CD4-positive, alpha-beta memory T cell (primary cell): ENCODE data around the gene GPR161. TPM values are rescaled to one million over a fixed set of nuclear protein-coding genes. Genes with fewer than 3 reads are reported as not detected.

Source experiments
- CTCF ChIA-PET: fragments of 350-600 bp; sonication (Branson Sonifier 250); formaldehyde crosslinking; loops from one replicate; lab custom pipeline; 2021; ENCODE audit warnings: inconsistent platforms; ENCODE audit not compliant: partially characterized antibody; lab: Charles Lee
- POLR2A ChIA-PET: fragments of 350-600 bp; sonication (Branson Sonifier 250); formaldehyde crosslinking; loops from one replicate; lab custom pipeline; 2021; ENCODE audit not compliant: partially characterized antibody; lab: Charles Lee
- DNase-seq, 5 donors: peaks; one replicate each; pipeline versions ENCODE4 v3.0.0 to v3.0.0-alpha.2; 2020 to 2022; ENCODE audit warnings: mixed read lengths in 1 of 5
- H3K27ac ChIP-seq: one replicate; pipeline ENCODE4 v1.7.0; 2013; ENCODE audit warnings: low read depth, low read length
- H3K27me3 ChIP-seq: 2 replicates; pipeline ENCODE4 v1.7.0; 2013; ENCODE audit warnings: mild to moderate bottlenecking, low read length, moderate library complexity; ENCODE audit not compliant: insufficient read depth
- H3K36me3 ChIP-seq: 2 replicates; pipeline ENCODE4 v1.7.0; 2013; ENCODE audit warnings: mild to moderate bottlenecking, low read length, moderate library complexity; ENCODE audit not compliant: insufficient read depth
- H3K4me1 ChIP-seq: 2 replicates; pipeline ENCODE4 v1.7.0; 2013; ENCODE audit warnings: mild to moderate bottlenecking, low read length, moderate library complexity; ENCODE audit not compliant: insufficient read depth
- H3K4me3 ChIP-seq, 2 donors: one replicate each; pipeline ENCODE4 v1.7.0; 2013; ENCODE audit warnings: low read length in 2 of 2, mild to moderate bottlenecking in 1 of 2
- H3K9me3 ChIP-seq, 2 donors: one replicate each; pipeline ENCODE4 v1.7.0; 2013; ENCODE audit warnings: low read length in 2 of 2, control low read depth in 1 of 2; ENCODE audit not compliant: control insufficient read depth in 1 of 2
- H3K27ac Mint-ChIP-seq, 7 donors: one replicate each; pipeline ENCODE4 v1.8.0; 2020 to 2021; ENCODE audit warnings: mixed read lengths in 7 of 7, mild to moderate bottlenecking in 6 of 7, inconsistent platforms in 3 of 7, moderate library complexity in 3 of 7
- H3K27me3 Mint-ChIP-seq, 2 donors: one replicate each; pipeline ENCODE4 v1.8.0; 2020 to 2021; ENCODE audit warnings: mixed read lengths in 2 of 2
- H3K36me3 Mint-ChIP-seq, 2 donors: one replicate each; pipeline ENCODE4 v1.8.0; 2020 to 2021; ENCODE audit warnings: mixed read lengths in 2 of 2, inconsistent platforms in 1 of 2, mild to moderate bottlenecking in 1 of 2
- H3K4me1 Mint-ChIP-seq, 4 donors: one replicate each; pipeline ENCODE4 v1.8.0; 2020 to 2021; ENCODE audit warnings: mixed read lengths in 4 of 4, mild to moderate bottlenecking in 1 of 4
- H3K4me3 Mint-ChIP-seq, 8 donors: one replicate each; pipeline ENCODE4 v1.8.0; 2020 to 2021; ENCODE audit warnings: mixed read lengths in 8 of 8, mild to moderate bottlenecking in 7 of 8, moderate library complexity in 6 of 8, inconsistent platforms in 3 of 8
- H3K9me3 Mint-ChIP-seq, 8 donors: one replicate each; pipeline ENCODE4 v1.8.0; 2020 to 2021; ENCODE audit warnings: mixed read lengths in 8 of 8, mild to moderate bottlenecking in 5 of 8, inconsistent platforms in 3 of 8, moderate library complexity in 1 of 8
- intact Hi-C: fragments of 100-400 bp; cut with micrococcal nuclease; formaldehyde crosslinking; loops from one replicate; pipeline ENCODE4 v1.15.1; 2023
- polyA plus RNA-seq, 2 donors: library from polyadenylated mRNA; unstranded; fragments of 300-500 nt; fragmentation: Illumina TruSeq; gene quantifications; one replicate each; pipeline ENCODE4 v1.2.3, GENCODE V29; 2021
- total RNA-seq, 2 experiments: library from RNA; stranded (reverse); gene quantifications; one replicate each; pipeline ENCODE4 v1.2.3, GENCODE V29; 2021

GPR161 gene
- total and polyA plus RNA-seq, 4 experiments from 2014 or later, result 0.09 to 0.12 (median 0.10) TPM; not detected in 1

DNA sequence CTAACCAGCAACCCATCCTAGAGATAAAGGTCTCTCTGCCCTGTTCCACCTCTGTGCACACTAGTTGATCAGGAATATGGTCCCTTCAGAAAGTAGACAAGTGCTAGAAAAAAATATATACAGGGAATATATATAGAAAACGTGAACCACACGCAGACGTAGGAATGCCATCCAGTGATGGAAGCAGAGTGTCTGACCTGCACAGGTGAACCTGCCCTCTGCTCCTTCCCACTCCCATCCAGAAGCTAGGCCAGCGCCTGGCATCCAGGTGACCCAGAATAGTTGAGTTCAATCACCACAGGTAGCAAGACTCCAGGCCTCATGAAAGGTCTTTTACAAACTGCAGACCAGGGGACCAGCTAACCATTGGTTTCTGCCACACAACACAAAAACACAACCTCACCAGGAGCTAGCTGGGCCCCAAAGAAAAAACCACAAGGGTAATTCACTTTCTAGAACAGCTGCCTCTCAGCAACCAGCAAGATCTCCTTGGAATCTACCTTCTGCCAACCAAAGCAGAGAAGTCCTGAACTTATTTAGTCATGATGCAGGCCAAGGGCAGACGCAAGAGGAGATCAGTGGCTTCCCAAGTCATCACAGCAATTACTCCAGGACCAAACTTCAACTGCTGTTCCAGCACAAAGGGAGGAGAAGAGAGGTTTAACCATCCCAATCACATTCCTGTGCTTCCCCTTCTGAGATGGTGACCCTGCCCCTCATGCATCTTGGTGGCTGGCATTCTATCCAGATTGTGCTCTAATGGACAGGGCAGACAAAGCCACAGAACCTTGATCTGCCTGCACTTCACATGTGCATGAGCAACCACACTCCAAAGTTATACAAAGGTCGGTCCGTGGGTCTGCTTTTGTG lies 53.0 kb downstream of the GPR161 start:
- no peaks in the 10 kb centered on the region for H3K27me3 ChIP-seq
- Mint-ChIP-seq H3K36me3 (peaks cover 0 to 1% of the 10 kb centered on the region in 2 donors), H3K27ac (peak overlapping the region in 1 of 7 donors; percentile 51), H3K27me3 (no peaks in the 10 kb centered on the region), H3K9me3 (no peaks in the 10 kb centered on the region), H3K4me3 (no peak overlapping the region), H3K4me1 (peaks cover 0 to 6% (median 3%) of the 10 kb centered on the region in 4 donors)
- H3K27ac ChIP-seq, result no peak overlapping the region
- CTCF ChIA-PET, result interaction anchor here (0.7 to 5.1 kb wide), 19 partner anchors 9 to 1264 kb away, joined by 3 to 62 read pairs (median 7); partner anchors contain the start of gene DCAF6
- intact Hi-C loops, result loop anchor here (5.0 to 10.0 kb wide), 4 partner anchors 64 to 481 kb away; partner anchors contain the start of genes DCAF6 and MPC2
- no peak for DNase-seq
- no peaks in the 10 kb centered on the region for H3K9me3 ChIP-seq
- H3K4me3 ChIP-seq, result no peak overlapping the region
- no peaks in the 10 kb centered on the region for H3K36me3 ChIP-seq
- H3K4me1 ChIP-seq, result peaks cover 4% of the 10 kb centered on the region
- POLR2A ChIA-PET, result interaction anchor here (1.6 kb wide), 1 partner anchor 148 kb away, joined by 6 read pairs; the partner anchor contains the start of genes DCAF6 and MPC2

DNA sequence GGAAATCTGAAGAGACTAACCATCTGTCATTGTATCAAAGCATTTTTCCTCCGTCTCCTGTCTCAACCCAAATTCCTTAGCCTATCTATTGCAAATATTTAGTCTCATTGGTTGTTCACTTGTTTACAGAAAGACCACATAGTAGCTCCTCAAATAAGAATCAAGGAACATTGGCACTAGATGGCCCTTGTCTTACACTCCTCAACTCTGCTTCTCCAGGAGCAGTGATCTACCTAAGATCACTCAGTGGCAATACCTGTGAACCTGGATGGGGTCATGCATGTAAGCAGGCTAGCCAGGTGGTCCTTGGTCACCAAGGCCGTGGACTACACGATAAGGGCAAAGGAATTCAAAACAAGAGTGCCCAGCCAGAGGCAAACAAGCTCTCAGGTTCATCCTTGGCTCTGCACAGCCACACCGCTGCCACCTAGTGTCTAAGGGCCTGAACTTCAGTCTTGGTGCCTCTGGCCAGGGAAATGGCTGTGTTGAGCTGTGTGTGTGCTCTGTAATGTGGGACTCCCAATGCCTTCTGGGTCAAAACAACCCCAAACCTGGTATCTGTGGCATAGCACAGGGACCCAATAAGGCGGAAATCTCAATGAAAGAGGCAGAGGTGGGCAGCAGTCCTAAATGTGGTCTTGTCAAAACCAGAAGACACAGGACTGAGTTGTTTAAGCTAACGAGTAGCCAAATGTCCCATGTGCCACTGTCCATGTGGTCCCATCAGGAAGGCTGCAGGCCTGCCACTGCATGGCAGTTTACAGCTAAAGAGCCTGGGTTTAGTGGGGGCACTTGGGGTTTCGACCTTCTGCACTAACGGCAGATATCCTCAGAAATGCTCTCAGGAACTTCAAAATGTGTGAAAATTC lies 54.5 kb downstream of the GPR161 start:
- Mint-ChIP-seq H3K4me3 (no peak overlapping the region), H3K27ac (peak overlapping the region in 2 of 7 donors; percentile 30), H3K9me3 (no peaks in the 10 kb centered on the region), H3K4me1 (peaks cover 0 to 6% (median 3%) of the 10 kb centered on the region in 4 donors), H3K36me3 (peaks cover 0 to 6% of the 10 kb centered on the region in 2 donors), H3K27me3 (no peaks in the 10 kb centered on the region)
- Histone ChIP-seq H3K4me1 (peaks cover 4% of the 10 kb centered on the region), H3K27me3 (no peaks in the 10 kb centered on the region), H3K9me3 (no peaks in the 10 kb centered on the region), H3K36me3 (no peaks in the 10 kb centered on the region), H3K4me3 (no peak overlapping the region), H3K27ac (no peak overlapping the region)
- ChIA-PET CTCF (interaction anchor here (0.6 to 5.1 kb wide), 44 partner anchors 8 to 1593 kb away, joined by 3 to 62 read pairs (median 4); partner anchors contain the start of genes ADCY10 and DCAF6), POLR2A (interaction anchor here (1.6 kb wide), 1 partner anchor 146 kb away, joined by 6 read pairs; the partner anchor contains the start of genes DCAF6 and MPC2)
- intact Hi-C loops, result loop anchor here (1.0 to 10.0 kb wide), 5 partner anchors 65 to 480 kb away; partner anchors contain the start of genes DCAF6 and MPC2
- DNase-seq, result peak in 4 of 5 donors; percentile 40 to 55 (median 48)

DNA sequence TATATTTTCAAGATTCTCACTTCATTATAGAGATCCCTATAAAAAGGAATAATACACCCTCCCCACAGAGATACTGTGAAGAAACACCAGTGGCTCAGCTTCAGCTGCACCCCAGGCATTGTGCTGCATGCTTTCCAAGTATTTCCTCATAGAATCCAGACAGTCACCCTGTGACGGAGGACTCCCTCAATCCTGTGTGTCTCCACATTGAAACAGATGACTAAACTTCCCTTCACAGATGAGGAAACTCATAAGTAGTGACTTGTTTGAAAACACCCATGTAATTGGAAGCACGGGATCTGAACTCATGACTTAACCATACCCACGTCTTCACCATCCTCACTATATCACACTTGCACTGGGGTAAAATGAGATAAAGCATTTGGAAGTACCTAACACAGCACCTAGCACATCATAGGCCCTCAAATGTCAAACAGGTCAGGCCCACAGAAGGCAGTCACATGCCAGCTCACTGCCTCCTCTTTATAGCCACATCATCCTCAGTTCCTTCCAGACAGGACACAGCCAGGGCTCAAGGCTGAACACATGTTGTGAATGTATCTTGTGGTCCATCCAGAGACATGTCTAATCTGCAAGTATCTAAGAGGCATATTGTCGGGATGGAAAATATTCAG lies 55.2 kb downstream of the GPR161 start:
- peaks cover 7 to 13% of the 10 kb centered on the region in 2 donors for H3K36me3 Mint-ChIP-seq

DNA sequence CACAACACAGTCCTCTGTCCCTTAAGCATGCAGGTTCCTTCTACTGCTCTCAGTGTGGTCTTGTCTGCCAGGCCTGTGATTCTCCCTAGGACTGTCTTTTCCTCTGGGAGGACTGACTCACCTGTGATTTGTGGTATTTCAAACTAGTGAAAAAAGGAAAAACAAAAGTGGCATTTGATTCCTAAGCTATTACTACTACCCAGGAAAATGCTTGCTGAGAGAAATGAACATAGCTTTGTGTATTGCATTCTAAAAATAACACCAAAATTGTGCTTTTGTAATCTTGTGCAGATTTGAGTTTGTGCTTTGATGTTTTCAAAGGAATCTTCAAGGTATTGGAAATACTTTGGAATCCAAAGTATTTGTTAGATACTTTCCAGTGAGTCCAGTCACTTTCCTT lies 57.0 kb downstream of the GPR161 start:
- CTCF ChIA-PET, result interaction anchor here (1.3 to 1.6 kb wide), 2 partner anchors 8 to 1269 kb away, joined by 3 to 6 read pairs; no protein-coding TSS in a partner anchor
- no peaks in the 10 kb centered on the region for H3K27me3 ChIP-seq
- Mint-ChIP-seq H3K36me3 (peaks cover 18 to 26% of the 10 kb centered on the region in 2 donors), H3K27ac (peak overlapping the region in 2 of 7 donors; percentile 44 to 53), H3K9me3 (no peaks in the 10 kb centered on the region), H3K27me3 (no peaks in the 10 kb centered on the region), H3K4me3 (no peak overlapping the region), H3K4me1 (peaks cover 0 to 3% (median 2%) of the 10 kb centered on the region in 4 donors)
- H3K4me1 ChIP-seq, result peaks cover 1% of the 10 kb centered on the region
- H3K27ac ChIP-seq, result no peak overlapping the region
- intact Hi-C loops, result loop anchor here (5.0 to 10.0 kb wide), 4 partner anchors 68 to 477 kb away; partner anchors contain the start of genes DCAF6 and MPC2
- H3K4me3 ChIP-seq, result no peak overlapping the region
- no peaks in the 10 kb centered on the region for H3K36me3 ChIP-seq
- DNase-seq, result no peak
- no peaks in the 10 kb centered on the region for H3K9me3 ChIP-seq
- POLR2A ChIA-PET, result no interaction called here

More for the DNA sequence above, 55.2 kb downstream of the GPR161 start:
- DNase-seq, result no peak
- Mint-ChIP-seq H3K4me3 (no peak overlapping the region), H3K27ac (peak overlapping the region in 2 of 7 donors; percentile 30 to 38), H3K4me1 (peaks cover 0 to 6% (median 3%) of the 10 kb centered on the region in 4 donors), H3K9me3 (no peaks in the 10 kb centered on the region), H3K27me3 (no peaks in the 10 kb centered on the region)
- H3K4me1 ChIP-seq, result peaks cover 4% of the 10 kb centered on the region
- H3K9me3 ChIP-seq, result no peaks in the 10 kb centered on the region
- no peak overlapping the region for H3K27ac ChIP-seq
- no peaks in the 10 kb centered on the region for H3K36me3 ChIP-seq
- H3K4me3 ChIP-seq, result no peak overlapping the region
- POLR2A ChIA-PET, result interaction anchor here (1.6 kb wide), 1 partner anchor 145 kb away, joined by 6 read pairs; the partner anchor contains the start of genes DCAF6 and MPC2
- CTCF ChIA-PET, result interaction anchor here (0.6 to 5.1 kb wide), 35 partner anchors 10 to 1592 kb away, joined by 3 to 62 read pairs (median 4); partner anchors contain the start of gene DCAF6
- no peaks in the 10 kb centered on the region for H3K27me3 ChIP-seq
- intact Hi-C loops, result loop anchor here (1.0 to 10.0 kb wide), 5 partner anchors 66 to 479 kb away; partner anchors contain the start of genes DCAF6 and MPC2

DNA sequence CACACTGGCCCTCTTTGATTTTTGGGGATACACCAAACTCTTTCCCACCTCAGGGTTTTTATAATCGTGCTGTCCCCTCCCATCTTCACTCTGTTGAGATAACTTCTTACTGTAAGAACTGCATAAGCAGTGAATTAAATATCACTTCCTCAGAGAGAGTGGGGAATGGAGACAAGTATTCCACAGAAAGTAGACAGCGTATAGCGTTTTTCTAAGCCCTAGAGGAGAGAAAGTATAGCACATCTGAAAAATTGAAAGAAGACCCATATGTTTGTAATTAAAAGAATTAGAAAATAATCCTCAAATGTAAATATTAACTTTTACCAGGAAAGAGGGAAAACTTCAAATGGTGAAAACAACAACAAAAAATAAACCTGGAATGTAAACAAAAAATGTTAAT lies 67.3 kb downstream of the GPR161 start:
- POLR2A ChIA-PET, result no interaction called here

DNA sequence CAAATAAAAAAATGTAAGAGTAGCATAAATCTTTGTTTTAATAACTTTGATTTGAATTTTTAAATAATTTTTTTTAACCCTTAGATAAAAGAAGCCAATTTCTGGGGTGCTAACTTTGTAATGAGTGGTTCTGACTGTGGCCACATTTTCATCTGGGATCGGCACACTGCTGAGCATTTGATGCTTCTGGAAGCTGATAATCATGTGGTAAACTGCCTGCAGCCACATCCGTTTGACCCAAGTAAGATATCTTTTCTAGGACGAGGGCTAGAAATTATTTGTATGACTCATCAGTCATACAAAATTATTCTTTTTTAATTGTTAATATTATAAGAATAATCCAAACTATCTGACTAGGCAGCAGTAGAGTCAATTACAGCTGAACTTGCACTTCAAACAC lies 71.2 kb downstream of the GPR161 start:
- Mint-ChIP-seq H3K4me1 (no peaks in the 10 kb centered on the region), H3K27me3 (no peaks in the 10 kb centered on the region), H3K27ac (no peak overlapping the region), H3K36me3 (peaks cover 36 to 38% of the 10 kb centered on the region in 2 donors), H3K4me3 (no peak overlapping the region), H3K9me3 (no peaks in the 10 kb centered on the region)
- Histone ChIP-seq H3K27ac (no peak overlapping the region), H3K4me3 (no peak overlapping the region), H3K36me3 (peaks cover 21% of the 10 kb centered on the region), H3K27me3 (no peaks in the 10 kb centered on the region), H3K4me1 (no peaks in the 10 kb centered on the region), H3K9me3 (no peaks in the 10 kb centered on the region)
- DNase-seq, result no peak
- ChIA-PET CTCF (interaction anchor here (4.2 kb wide), 1 partner anchor 18 kb away, joined by 30 read pairs; no protein-coding TSS in a partner anchor), POLR2A (no interaction called here)
- intact Hi-C loops, result no loop called here

More for the DNA sequence above, 67.3 kb downstream of the GPR161 start:
- no peaks in the 10 kb centered on the region for H3K9me3 ChIP-seq
- H3K4me1 Mint-ChIP-seq, result no peaks in the 10 kb centered on the region
- CTCF ChIA-PET, result interaction anchor here (1.6 kb wide), 1 partner anchor 13 kb away, joined by 14 read pairs; no protein-coding TSS in a partner anchor
- H3K27me3 Mint-ChIP-seq, result no peaks in the 10 kb centered on the region
- H3K4me3 Mint-ChIP-seq, result no peak overlapping the region
- H3K4me1 ChIP-seq, result no peaks in the 10 kb centered on the region
- no peak overlapping the region for H3K27ac ChIP-seq
- no peak overlapping the region for H3K4me3 ChIP-seq
- DNase-seq, result no peak
- peaks cover 23% of the 10 kb centered on the region for H3K36me3 ChIP-seq
- no peak overlapping the region for H3K27ac Mint-ChIP-seq
- H3K9me3 Mint-ChIP-seq, result no peaks in the 10 kb centered on the region
- H3K27me3 ChIP-seq, result no peaks in the 10 kb centered on the region
- H3K36me3 Mint-ChIP-seq, result peaks cover 53 to 54% of the 10 kb centered on the region in 2 donors
- intact Hi-C loops, result no loop called here
